Parathyroid adenoma (tissue), 2 donors: Measurements from ENCODE around the gene PKNOX2.

Experiments
- H2AFZ ChIP-seq: fragments of 300-600 bp; sonication (generic); one replicate; pipeline ENCODE4 v1.7.0; 2017; ENCODE audit warnings: antibody characterized with exemption, mild to moderate bottlenecking
- H3K27ac ChIP-seq: fragments of 300-600 bp; sonication (generic); one replicate; pipeline ENCODE4 v1.7.0; 2017
- H3K27me3 ChIP-seq: fragments of 300-600 bp; sonication (generic); one replicate; pipeline ENCODE4 v1.7.0; 2017; ENCODE audit warnings: low read length; ENCODE audit not compliant: control insufficient read depth, insufficient read depth
- H3K36me3 ChIP-seq: fragments of 300-600 bp; sonication (generic); one replicate; pipeline ENCODE4 v1.7.0; 2017; ENCODE audit warnings: low read length; ENCODE audit not compliant: control insufficient read depth, insufficient read depth
- H3K4me1 ChIP-seq: fragments of 300-600 bp; sonication (generic); one replicate; pipeline ENCODE4 v1.7.0; 2017; ENCODE audit warnings: control low read depth
- H3K4me2 ChIP-seq: fragments of 300-600 bp; sonication (generic); one replicate; pipeline ENCODE4 v1.7.0; 2017; ENCODE audit warnings: low read length
- H3K4me3 ChIP-seq: fragments of 300-600 bp; sonication (generic); one replicate; pipeline ENCODE4 v1.7.0; 2017; ENCODE audit warnings: low read depth, low read length
- H3K79me2 ChIP-seq: fragments of 300-600 bp; sonication (generic); one replicate; pipeline ENCODE4 v1.7.0; 2017; ENCODE audit warnings: control low read depth
- H3K9ac ChIP-seq: fragments of 300-600 bp; sonication (generic); one replicate; pipeline ENCODE4 v1.7.0; 2017; ENCODE audit warnings: mild to moderate bottlenecking
- H3K9me3 ChIP-seq: fragments of 300-600 bp; sonication (generic); one replicate; pipeline ENCODE4 v1.7.0; 2017; ENCODE audit warnings: low read length; ENCODE audit not compliant: control insufficient read depth
- TF ChIP-seq, protein P1 (sequence below): fragments of 300-600 bp; sonication (generic); IDR thresholded peaks from one replicate; pipeline ENCODE4 v1.7.0; 2017; ENCODE audit warnings: antibody characterized with exemption, mild to moderate bottlenecking
- donor health status: primary hyperparathyroidism.

PKNOX2 gene

DNA sequence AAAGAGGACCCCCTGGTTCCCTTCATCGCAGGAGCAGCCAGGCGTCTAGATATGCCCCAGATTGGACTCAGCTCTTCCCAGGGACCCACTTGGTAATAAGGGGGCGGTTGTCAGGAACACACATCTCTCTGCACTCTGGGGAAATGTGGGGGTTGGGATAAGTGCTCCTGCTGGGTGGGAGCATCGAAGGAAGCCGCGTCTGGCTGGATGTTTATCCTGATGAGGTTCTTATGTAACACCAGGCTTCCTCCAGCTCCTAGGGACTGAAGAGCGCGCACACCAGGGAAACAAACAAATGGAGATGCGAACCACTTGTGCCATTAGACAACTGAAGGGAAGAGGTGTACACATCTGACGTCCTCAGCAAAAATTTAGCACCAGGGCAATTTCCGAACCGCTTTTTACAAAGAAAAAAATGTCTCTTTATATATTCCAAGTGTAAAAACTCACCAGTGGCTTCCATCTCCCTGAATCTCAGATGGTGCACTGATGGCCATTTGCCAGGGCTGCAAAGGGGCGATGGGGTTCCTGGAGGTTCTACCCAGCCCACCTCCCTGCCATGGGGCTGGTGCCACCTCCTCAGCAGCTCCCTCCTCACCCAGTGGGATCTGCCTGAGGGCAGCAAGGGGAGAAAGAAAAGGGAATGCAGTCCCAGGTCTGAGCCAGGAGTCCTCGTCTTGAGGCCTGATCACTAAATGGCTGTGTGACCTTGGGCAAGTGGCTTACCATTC, 89.4 kb downstream of the PKNOX2 start:
- no peak overlapping the region for H3K4me2 ChIP-seq
- no peak overlapping the region for H3K27ac ChIP-seq
- H3K9me3 ChIP-seq, result no peaks in the 10 kb centered on the region
- no peak overlapping the region for H3K9ac ChIP-seq
- H3K27me3 ChIP-seq, result no peaks in the 10 kb centered on the region
- no peaks in the 10 kb centered on the region for H3K36me3 ChIP-seq
- H3K79me2 ChIP-seq, result no peaks in the 10 kb centered on the region
- no peaks in the 10 kb centered on the region for H3K4me1 ChIP-seq
- TF ChIP-seq, protein P1, sequence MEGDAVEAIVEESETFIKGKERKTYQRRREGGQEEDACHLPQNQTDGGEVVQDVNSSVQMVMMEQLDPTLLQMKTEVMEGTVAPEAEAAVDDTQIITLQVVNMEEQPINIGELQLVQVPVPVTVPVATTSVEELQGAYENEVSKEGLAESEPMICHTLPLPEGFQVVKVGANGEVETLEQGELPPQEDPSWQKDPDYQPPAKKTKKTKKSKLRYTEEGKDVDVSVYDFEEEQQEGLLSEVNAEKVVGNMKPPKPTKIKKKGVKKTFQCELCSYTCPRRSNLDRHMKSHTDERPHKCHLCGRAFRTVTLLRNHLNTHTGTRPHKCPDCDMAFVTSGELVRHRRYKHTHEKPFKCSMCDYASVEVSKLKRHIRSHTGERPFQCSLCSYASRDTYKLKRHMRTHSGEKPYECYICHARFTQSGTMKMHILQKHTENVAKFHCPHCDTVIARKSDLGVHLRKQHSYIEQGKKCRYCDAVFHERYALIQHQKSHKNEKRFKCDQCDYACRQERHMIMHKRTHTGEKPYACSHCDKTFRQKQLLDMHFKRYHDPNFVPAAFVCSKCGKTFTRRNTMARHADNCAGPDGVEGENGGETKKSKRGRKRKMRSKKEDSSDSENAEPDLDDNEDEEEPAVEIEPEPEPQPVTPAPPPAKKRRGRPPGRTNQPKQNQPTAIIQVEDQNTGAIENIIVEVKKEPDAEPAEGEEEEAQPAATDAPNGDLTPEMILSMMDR, result no peak
- no peak overlapping the region for H2AFZ ChIP-seq
- H3K4me3 ChIP-seq, result no peak overlapping the region

DNA sequence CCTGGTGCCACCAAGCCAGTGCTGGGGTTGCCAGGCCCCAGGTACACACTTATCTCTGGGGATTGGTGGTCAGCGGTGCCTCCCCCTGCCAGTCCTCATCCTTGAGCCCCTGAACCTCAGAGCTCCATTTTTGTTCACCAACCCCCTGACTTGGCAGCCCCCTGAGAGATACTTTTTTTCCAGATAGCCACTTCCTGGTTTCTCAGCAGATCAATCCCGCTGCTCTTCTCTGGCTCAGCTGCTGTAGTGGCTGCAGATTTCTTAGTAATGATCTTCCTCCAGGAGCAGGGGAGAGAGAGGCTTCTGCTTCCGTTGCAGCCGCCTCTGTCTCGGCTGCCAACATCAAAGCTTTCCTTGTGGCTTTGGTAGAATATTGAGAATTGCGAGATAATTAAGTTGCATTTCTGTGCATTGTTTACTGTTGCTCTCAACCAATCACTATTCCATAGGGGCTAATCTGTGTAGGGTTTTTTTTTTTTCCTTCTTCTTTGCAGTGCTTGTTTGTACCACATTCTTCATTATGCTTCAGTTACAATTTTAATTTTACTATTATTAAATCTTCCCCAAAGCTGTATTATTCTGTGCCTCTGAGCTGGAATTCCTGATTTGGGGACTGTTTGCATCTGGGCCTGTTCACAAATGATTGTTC, 92.1 kb downstream of the PKNOX2 start:
- no peaks in the 10 kb centered on the region for H3K4me1 ChIP-seq

DNA sequence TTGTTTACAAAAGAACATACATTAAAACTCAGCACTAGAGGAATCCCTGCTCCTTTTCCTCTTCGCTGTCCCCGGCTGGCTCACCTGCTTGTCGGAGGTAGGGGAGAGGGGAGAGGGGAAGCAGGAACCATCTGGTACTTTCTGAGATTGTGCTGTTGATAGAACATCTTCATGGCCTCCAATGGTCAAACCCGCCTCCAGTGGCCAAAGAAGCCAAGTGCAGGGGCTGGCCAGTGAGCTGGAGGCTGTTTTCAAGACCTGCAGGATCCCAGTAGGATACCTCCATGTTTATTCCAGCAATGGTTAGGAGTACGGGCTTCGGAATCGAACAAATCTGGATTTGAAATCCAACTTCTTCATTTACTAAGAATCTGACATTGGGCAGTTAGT, 92.6 kb downstream of the PKNOX2 start:
- TF ChIP-seq, protein P1, result no peak
- Histone ChIP-seq H3K9me3 (no peaks in the 10 kb centered on the region), H3K27ac (no peak overlapping the region), H3K4me1 (no peaks in the 10 kb centered on the region), H3K27me3 (no peaks in the 10 kb centered on the region), H3K79me2 (no peaks in the 10 kb centered on the region), H3K4me2 (no peak overlapping the region), H3K4me3 (no peak overlapping the region), H2AFZ (no peak overlapping the region), H3K9ac (no peak overlapping the region), H3K36me3 (no peaks in the 10 kb centered on the region)

More for the DNA sequence above, 92.1 kb downstream of the PKNOX2 start:
- H3K9me3 ChIP-seq, result no peaks in the 10 kb centered on the region
- no peak overlapping the region for H3K4me3 ChIP-seq
- no peak overlapping the region for H3K9ac ChIP-seq
- no peaks in the 10 kb centered on the region for H3K36me3 ChIP-seq
- no peaks in the 10 kb centered on the region for H3K27me3 ChIP-seq
- TF ChIP-seq, protein P1, result no peak
- no peak overlapping the region for H3K27ac ChIP-seq
- H3K79me2 ChIP-seq, result no peaks in the 10 kb centered on the region
- H3K4me2 ChIP-seq, result no peak overlapping the region
- H2AFZ ChIP-seq, result no peak overlapping the region

DNA sequence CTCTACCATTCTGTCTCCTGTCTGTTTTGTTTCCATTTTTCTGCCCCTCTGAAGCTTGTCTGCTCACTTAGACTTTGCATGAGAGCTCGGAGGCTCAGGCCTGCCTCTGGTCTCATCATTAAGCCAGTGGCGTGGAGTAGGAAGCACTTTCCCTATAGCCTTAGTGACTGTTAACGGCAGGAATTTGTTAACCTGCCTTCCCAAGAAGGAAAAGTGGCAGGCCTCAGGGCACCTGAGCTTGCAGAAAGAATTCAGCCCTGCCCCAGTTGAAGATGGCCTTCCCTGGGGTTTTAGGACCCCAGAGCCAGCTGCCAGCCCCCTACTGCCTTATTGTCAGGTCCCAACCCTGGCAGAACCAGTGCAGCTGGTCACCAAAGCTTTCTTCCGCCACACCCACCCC, 93.2 kb downstream of the PKNOX2 start:
- no peaks in the 10 kb centered on the region for H3K36me3 ChIP-seq
- no peaks in the 10 kb centered on the region for H3K79me2 ChIP-seq
- H3K9ac ChIP-seq, result no peak overlapping the region
- H3K4me2 ChIP-seq, result no peak overlapping the region
- TF ChIP-seq, protein P1, result no peak
- H3K4me1 ChIP-seq, result no peaks in the 10 kb centered on the region
- no peak overlapping the region for H3K4me3 ChIP-seq
- no peak overlapping the region for H2AFZ ChIP-seq
- H3K9me3 ChIP-seq, result no peaks in the 10 kb centered on the region
- H3K27me3 ChIP-seq, result no peaks in the 10 kb centered on the region
- H3K27ac ChIP-seq, result no peak overlapping the region
